Ovary (tissue), 3 donors: ENCODE data around the gene FCGR2B.
"Not testable (repeated sequence)": the region's sequence is repeated elsewhere in the genome, so short reads cannot be mapped to it uniquely, and the experiment has no call there.

Source experiments
- CTCF ChIP-seq, 3 donors: fragments of 450-650 bp in 2 of 3; fragments of 200-600 bp in 1 of 3; IDR thresholded peaks; one replicate each; pipeline versions ENCODE4 v1.5.1 to v1.8.0; 2016 to 2022; ENCODE audit warnings: antibody characterized with exemption in 3 of 3, mild to moderate bottlenecking in 1 of 3
- POLR2A ChIP-seq: fragments of 450-650 bp; IDR thresholded peaks from one replicate; pipeline ENCODE4 v1.6.1; 2017; ENCODE audit warnings: antibody characterized with exemption, mild to moderate bottlenecking, moderate library complexity
- donor health status: DM: no; HTN: no; CAD: no.

- not testable (repeated sequence) for TF ChIP-seq CTCF (IDR thresholded peaks at IDR 0.05); POLR2A
Observed at GRCh38 chr1:161636189-161636782, 26.7 kb upstream of the FCGR2B start.
